ENCODE results near the gene CD3E. TPM values are rescaled to one million over a fixed set of nuclear protein-coding genes. Genes with fewer than 3 reads are reported as not detected.

Gene CD3E
- total RNA-seq, 1 experiment from 2014 or later = not detected

GRCh38 chr11:118340449-118340848, 35.9 kb downstream of the CD3E start:
- H3K4me3 ChIP-seq = no peak overlapping the region
- peaks cover 2% of the 10 kb centered on the region; the same call in 1 of the 2 replicates for H3K27me3 ChIP-seq
- H3K36me3 ChIP-seq = no peaks in the 10 kb centered on the region
- DNase-seq = no peak
- no peaks in the 10 kb centered on the region for H3K9me3 ChIP-seq

- peaks cover 2% of the 10 kb centered on the region; the same call in 1 of the 2 replicates for H3K27me3 ChIP-seq
Observed at GRCh38 chr11:118341261-118341660, 36.7 kb downstream of the CD3E start.

GRCh38 chr11:118341815-118342489, 37.4 kb downstream of the CD3E start:
- Histone ChIP-seq H3K9me3 (no peaks in the 10 kb centered on the region), H3K27me3 (peaks cover 2% of the 10 kb centered on the region; the same call in 1 of the 2 replicates), H3K36me3 (no peaks in the 10 kb centered on the region), H3K4me3 (no peak overlapping the region)
- DNase-seq = no peak

More at GRCh38 chr11:118341261-118341660, 36.7 kb downstream of the CD3E start:
- Histone ChIP-seq H3K9me3 (no peaks in the 10 kb centered on the region), H3K4me3 (no peak overlapping the region), H3K36me3 (no peaks in the 10 kb centered on the region)
- no peak for DNase-seq

- DNase-seq = no peak
- Histone ChIP-seq H3K27me3 (peaks cover 2% of the 10 kb centered on the region; the same call in 1 of the 2 replicates), H3K9me3 (no peaks in the 10 kb centered on the region), H3K36me3 (no peaks in the 10 kb centered on the region), H3K4me3 (no peak within 1 kb of the TSS)
Observed at GRCh38 chr11:118342503-118343161, 38.1 kb downstream of the CD3E start, which contains the start of gene CD3D. Gene CD3D (minus strand): TSS chr11:118342705. CDS start chr11:118342607, 98 bp downstream.

GRCh38 chr11:118343248-118343647, 38.7 kb downstream of the CD3E start:
- H3K36me3 ChIP-seq = no peaks in the 10 kb centered on the region
- H3K4me3 ChIP-seq = no peak overlapping the region
- no peaks in the 10 kb centered on the region for H3K9me3 ChIP-seq
- no peak for DNase-seq
- H3K27me3 ChIP-seq = peaks cover 6% of the 10 kb centered on the region

GRCh38 chr11:118343981-118344515, 39.5 kb downstream of the CD3E start, which contains the start of gene CD3G:
Gene CD3G (plus strand): TSS chr11:118344344. CDS start chr11:118344424, 80 bp downstream.
- no peak for DNase-seq
- no peaks in the 10 kb centered on the region for H3K9me3 ChIP-seq
- no peak within 1 kb of the TSS for H3K4me3 ChIP-seq
- H3K27me3 ChIP-seq = peaks cover 14% of the 10 kb centered on the region
- H3K36me3 ChIP-seq = no peaks in the 10 kb centered on the region

- no peaks in the 10 kb centered on the region for H3K36me3 ChIP-seq
- H3K9me3 ChIP-seq = no peaks in the 10 kb centered on the region
- peaks cover 32% of the 10 kb centered on the region for H3K27me3 ChIP-seq
- no peak for DNase-seq
- H3K4me3 ChIP-seq = no peak overlapping the region
Observed at GRCh38 chr11:118349475-118349874, 44.9 kb downstream of the CD3E start.

- peaks cover 27% of the 10 kb centered on the region for H3K27me3 ChIP-seq
- H3K9me3 ChIP-seq = no peaks in the 10 kb centered on the region
- no peak overlapping the region for H3K4me3 ChIP-seq
- no peak for DNase-seq
- H3K36me3 ChIP-seq = no peaks in the 10 kb centered on the region
Observed at GRCh38 chr11:118353084-118353710, 48.7 kb downstream of the CD3E start.

GRCh38 chr11:118358071-118358470, 53.5 kb downstream of the CD3E start:
- DNase-seq = no peak
- H3K27me3 ChIP-seq = no peaks in the 10 kb centered on the region

GRCh38 chr11:118359295-118359958, 54.9 kb downstream of the CD3E start, which contains the start of gene UBE4A:
Gene UBE4A (plus strand): TSS chr11:118359600. CDS start chr11:118365081, 5,481 bp downstream.
- Histone ChIP-seq H3K4me3 (peak within 1 kb of the TSS; percentile 67), H3K9me3 (no peaks in the 10 kb centered on the region), H3K36me3 (peaks cover 4% of the 10 kb centered on the region; the same call in 1 of the 2 replicates), H3K27me3 (no peaks in the 10 kb centered on the region)
- DNase-seq = peak; percentile 92

More at GRCh38 chr11:118358071-118358470, 53.5 kb downstream of the CD3E start:
- H3K36me3 ChIP-seq = peaks cover 3% of the 10 kb centered on the region; the same call in 1 of the 2 replicates
- no peak overlapping the region for H3K4me3 ChIP-seq
- no peaks in the 10 kb centered on the region for H3K9me3 ChIP-seq

GRCh38 chr11:118364956-118365615, 60.6 kb downstream of the CD3E start:
- H3K4me3 ChIP-seq = no peak overlapping the region
- H3K27me3 ChIP-seq = no peaks in the 10 kb centered on the region
- no peaks in the 10 kb centered on the region for H3K9me3 ChIP-seq
- peaks cover 37% of the 10 kb centered on the region for H3K36me3 ChIP-seq
- no peak for DNase-seq

Other genes starting within 250 kb of the CD3E start
- gene TMPRSS4, start 227.7 kb upstream of the CD3E start, total RNA-seq (2014; rRNA removed; shearing (Covaris generic); ENCODE audit: low replicate concordance) = not detected in 2 replicates
- gene SMIM35, start 217.8 kb upstream of the CD3E start, total RNA-seq (2014; rRNA removed; shearing (Covaris generic); ENCODE audit: low replicate concordance) = not detected in 2 replicates
- gene SCN4B, start 151.9 kb upstream of the CD3E start, total RNA-seq (2014; rRNA removed; shearing (Covaris generic); ENCODE audit: low replicate concordance) = 0.23 and 0.35 TPM in 2 replicates
- not detected in 2 replicates for gene SCN2B, start 128.1 kb upstream of the CD3E start, total RNA-seq (2014; rRNA removed; shearing (Covaris generic); ENCODE audit: low replicate concordance)
- not detected in 2 replicates for gene JAML, start 79.7 kb upstream of the CD3E start, total RNA-seq (2014; rRNA removed; shearing (Covaris generic); ENCODE audit: low replicate concordance)
- 1.3 and 1.6 TPM in 2 replicates for gene MPZL3, start 52.4 kb upstream of the CD3E start, total RNA-seq (2014; rRNA removed; shearing (Covaris generic); ENCODE audit: low replicate concordance)
- not detected in 2 replicates for gene MPZL2, start 40.4 kb upstream of the CD3E start, total RNA-seq (2014; rRNA removed; shearing (Covaris generic); ENCODE audit: low replicate concordance)
- not detected in 2 replicates for gene CD3D, start 38.0 kb downstream of the CD3E start, total RNA-seq (2014; rRNA removed; shearing (Covaris generic); ENCODE audit: low replicate concordance)
- gene CD3G, start 39.6 kb downstream of the CD3E start, total RNA-seq (2014; rRNA removed; shearing (Covaris generic); ENCODE audit: low replicate concordance) = not detected in 2 replicates
- 30.3 and 40.1 TPM in 2 replicates for gene UBE4A, start 54.9 kb downstream of the CD3E start, total RNA-seq (2014; rRNA removed; shearing (Covaris generic); ENCODE audit: low replicate concordance)
- gene ATP5MG, start 96.9 kb downstream of the CD3E start, total RNA-seq (2014; rRNA removed; shearing (Covaris generic); ENCODE audit: low replicate concordance) = 113 and 709 TPM in 2 replicates
- gene KMT2A, start 131.8 kb downstream of the CD3E start, total RNA-seq (2014; rRNA removed; shearing (Covaris generic); ENCODE audit: low replicate concordance) = 6.5 and 11.9 TPM in 2 replicates
- not detected in 2 replicates for gene TTC36, start 222.7 kb downstream of the CD3E start, total RNA-seq (2014; rRNA removed; shearing (Covaris generic); ENCODE audit: low replicate concordance)
- gene TMEM25, start 226.5 kb downstream of the CD3E start, total RNA-seq (2014; rRNA removed; shearing (Covaris generic); ENCODE audit: low replicate concordance) = 0.89 TPM in 1 of 2 replicates, not detected in the other

All from MG63 (cell line).